IPS DF 4.7 (cell line): ENCODE results near the gene AKIRIN1.
"Not testable (repeated sequence)": the region's sequence is repeated elsewhere in the genome, so short reads cannot be mapped to it uniquely, and the experiment has no call there.

Source experiments
- DNase-seq: peaks from one replicate; pipeline ENCODE4 v3.0.0-alpha.2; 2013; ENCODE audit warnings: low spot score; ENCODE audit errors: extremely low read depth

Gene AKIRIN1

GRCh38 chr1:38990738-38991637, at the start of gene AKIRIN1:
AKIRIN1 (plus strand) TSS chr1:38991276; CDS start chr1:38991381, 105 bp downstream.
- peak; percentile 78 for DNase-seq

GRCh38 chr1:38941527-38942019, 49.5 kb upstream of the AKIRIN1 start, which contains the start of gene RHBDL2:
RHBDL2 (minus strand) TSS chr1:38941830; CDS start chr1:38919212, 22,618 bp downstream.
- no peak for DNase-seq

GRCh38 chr1:38942664-38943428, 48.2 kb upstream of the AKIRIN1 start:
- DNase-seq, result no peak

- no peak for DNase-seq
Measured at GRCh38 chr1:38944547-38944946, 46.5 kb upstream of the AKIRIN1 start.

GRCh38 chr1:38950553-38950952, 40.5 kb upstream of the AKIRIN1 start:
- no peak for DNase-seq

- peak; percentile 75 for DNase-seq
Measured at GRCh38 chr1:38953433-38953860, 37.6 kb upstream of the AKIRIN1 start.

- no peak for DNase-seq
Measured at GRCh38 chr1:38958967-38959366, 32.1 kb upstream of the AKIRIN1 start.

GRCh38 chr1:38962113-38962512, 29.0 kb upstream of the AKIRIN1 start:
- no peak for DNase-seq

- no peak for DNase-seq
Measured at GRCh38 chr1:38962560-38962959, 28.5 kb upstream of the AKIRIN1 start.

- no peak for DNase-seq
Measured at GRCh38 chr1:38964140-38964548, 26.9 kb upstream of the AKIRIN1 start.

GRCh38 chr1:38973145-38973544, 17.9 kb upstream of the AKIRIN1 start:
- not testable (repeated sequence) for DNase-seq

GRCh38 chr1:38973659-38974437, 17.2 kb upstream of the AKIRIN1 start:
- no peak for DNase-seq

- not testable (repeated sequence) for DNase-seq
Measured at GRCh38 chr1:38977399-38978244, 13.5 kb upstream of the AKIRIN1 start.

GRCh38 chr1:38978245-38978542, 12.9 kb upstream of the AKIRIN1 start:
- not testable (repeated sequence) for DNase-seq

GRCh38 chr1:38979380-38979779, 11.7 kb upstream of the AKIRIN1 start:
- DNase-seq, result not testable (repeated sequence)

- DNase-seq, result no peak
Measured at GRCh38 chr1:38989979-38990378, 1.1 kb upstream of the AKIRIN1 start.

GRCh38 chr1:38990386-38990737, 714 bp upstream of the AKIRIN1 start:
- no peak for DNase-seq

- DNase-seq, result no peak
Measured at GRCh38 chr1:38991638-38992411, 749 bp downstream of the AKIRIN1 start.

- no peak for DNase-seq
Measured at GRCh38 chr1:38992412-38993111, 1.5 kb downstream of the AKIRIN1 start.
